OCI-LY3 (cell line): ENCODE data around the gene CRAMP1.

Source experiments
- EZH2phosphoT487 ChIP-seq: fragments of 200-600 bp; shearing (Covaris generic); IDR thresholded peaks from 2 replicates; pipeline ENCODE4 v1.6.1; 2018; ENCODE audit warnings: antibody characterized with exemption, mixed run types, low read depth
- TF ChIP-seq, protein P1 (sequence below): fragments of 200-600, 300-600 bp; sonication (generic); IDR thresholded peaks from 2 replicates; pipeline ENCODE4 v1.5.1; 2014; ENCODE audit warnings: antibody characterized with exemption, low read length, low read depth

DNA sequence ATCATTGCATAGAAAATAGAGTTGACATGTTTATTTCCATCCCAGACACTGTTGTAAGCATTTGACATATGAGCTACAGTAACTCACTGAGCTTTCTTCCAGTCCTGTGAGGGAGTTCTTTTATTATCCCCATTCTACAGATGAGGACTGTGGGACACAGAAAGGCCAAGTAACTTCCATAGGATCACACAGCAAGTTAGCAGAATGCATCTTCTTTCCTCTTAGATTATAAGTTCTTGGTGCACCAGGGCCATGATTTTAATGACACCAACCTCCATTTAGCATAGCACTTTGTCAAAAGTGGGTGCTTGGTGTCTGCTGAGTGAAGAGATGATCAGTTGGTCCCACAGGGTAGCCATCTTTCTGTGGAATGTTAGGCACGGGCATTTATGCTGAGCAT, 78.7 kb downstream of the CRAMP1 start:
- TF ChIP-seq, protein P1, sequence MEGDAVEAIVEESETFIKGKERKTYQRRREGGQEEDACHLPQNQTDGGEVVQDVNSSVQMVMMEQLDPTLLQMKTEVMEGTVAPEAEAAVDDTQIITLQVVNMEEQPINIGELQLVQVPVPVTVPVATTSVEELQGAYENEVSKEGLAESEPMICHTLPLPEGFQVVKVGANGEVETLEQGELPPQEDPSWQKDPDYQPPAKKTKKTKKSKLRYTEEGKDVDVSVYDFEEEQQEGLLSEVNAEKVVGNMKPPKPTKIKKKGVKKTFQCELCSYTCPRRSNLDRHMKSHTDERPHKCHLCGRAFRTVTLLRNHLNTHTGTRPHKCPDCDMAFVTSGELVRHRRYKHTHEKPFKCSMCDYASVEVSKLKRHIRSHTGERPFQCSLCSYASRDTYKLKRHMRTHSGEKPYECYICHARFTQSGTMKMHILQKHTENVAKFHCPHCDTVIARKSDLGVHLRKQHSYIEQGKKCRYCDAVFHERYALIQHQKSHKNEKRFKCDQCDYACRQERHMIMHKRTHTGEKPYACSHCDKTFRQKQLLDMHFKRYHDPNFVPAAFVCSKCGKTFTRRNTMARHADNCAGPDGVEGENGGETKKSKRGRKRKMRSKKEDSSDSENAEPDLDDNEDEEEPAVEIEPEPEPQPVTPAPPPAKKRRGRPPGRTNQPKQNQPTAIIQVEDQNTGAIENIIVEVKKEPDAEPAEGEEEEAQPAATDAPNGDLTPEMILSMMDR = no peak
- no peak for TF ChIP-seq EZH2phosphoT487
